H9 (cell line): Measurements from ENCODE around the gene MED25. TPM values are rescaled to one million over a fixed set of nuclear protein-coding genes. Genes with fewer than 3 reads are reported as not detected.

Source experiments
- DNase-seq: peaks from one replicate; pipeline ENCODE4 v3.0.0-alpha.2; 2017
- H2AFZ ChIP-seq: one replicate; pipeline ENCODE4 v1.6.1; 2013; ENCODE audit warnings: mild to moderate bottlenecking, low read length, control low read depth, moderate library complexity
- H2AK5ac ChIP-seq: 2 replicates; pipeline ENCODE4 v1.6.1; 2013; ENCODE audit warnings: low read length, control low read depth, mixed read lengths; ENCODE audit not compliant: insufficient read length
- H2BK120ac ChIP-seq: one replicate; pipeline ENCODE4 v1.6.1; 2013; ENCODE audit warnings: low read depth, mild to moderate bottlenecking, low read length, control low read depth, inconsistent platforms; ENCODE audit not compliant: poor library complexity, severe bottlenecking
- H2BK12ac ChIP-seq: 2 replicates; pipeline ENCODE4 v1.6.1; 2013; ENCODE audit warnings: low read length, control low read depth, mixed read lengths, low read depth; ENCODE audit not compliant: insufficient read length
- H2BK15ac ChIP-seq: 2 replicates; pipeline ENCODE4 v1.6.1; 2013; ENCODE audit warnings: low read depth, low read length, control low read depth
- H2BK20ac ChIP-seq: one replicate; pipeline ENCODE4 v1.6.1; 2013; ENCODE audit warnings: low read depth, mild to moderate bottlenecking, low read length, control low read depth, inconsistent platforms; ENCODE audit not compliant: poor library complexity, severe bottlenecking
- H2BK5ac ChIP-seq: 2 replicates; pipeline ENCODE4 v1.6.1; 2013; ENCODE audit warnings: low read length, control low read depth, mixed read lengths; ENCODE audit not compliant: insufficient read length
- H3K14ac ChIP-seq: 2 replicates; pipeline ENCODE4 v1.6.1; 2013; ENCODE audit warnings: low read length, control low read depth; ENCODE audit not compliant: insufficient read depth
- H3K18ac ChIP-seq: 2 replicates; pipeline ENCODE4 v1.6.1; 2013; ENCODE audit warnings: low read depth, mild to moderate bottlenecking, mixed read lengths, low read length, control low read depth; ENCODE audit not compliant: insufficient read length
- H3K23ac ChIP-seq: 2 replicates; pipeline ENCODE4 v1.6.1; 2013; ENCODE audit warnings: low read length, control low read depth, mixed read lengths, low read depth; ENCODE audit not compliant: insufficient read length
- H3K23me2 ChIP-seq: 2 replicates; pipeline ENCODE4 v1.6.1; 2013; ENCODE audit warnings: low read depth, mild to moderate bottlenecking, mixed read lengths, low read length, control low read depth; ENCODE audit not compliant: insufficient read length, poor library complexity, severe bottlenecking
- H3K27ac ChIP-seq: 2 replicates; pipeline ENCODE4 v1.5.1; 2013; ENCODE audit warnings: low read length, control low read depth, mixed read lengths, low read depth; ENCODE audit not compliant: insufficient read length
- H3K27me3 ChIP-seq: 2 replicates; pipeline ENCODE4 v1.6.1; 2013; ENCODE audit warnings: low read length, control low read depth, inconsistent platforms; ENCODE audit not compliant: insufficient read depth
- H3K4ac ChIP-seq: 2 replicates; pipeline ENCODE4 v1.6.1; 2013; ENCODE audit warnings: low read depth, mild to moderate bottlenecking, control low read depth, inconsistent platforms, low read length, moderate library complexity
- H3K4me1 ChIP-seq: 2 replicates; pipeline ENCODE4 v1.6.1; 2013; ENCODE audit warnings: low read length, control low read depth, inconsistent platforms; ENCODE audit not compliant: insufficient read depth
- H3K4me2 ChIP-seq: 2 replicates; pipeline ENCODE4 v1.6.1; 2013; ENCODE audit warnings: low read length, control low read depth, mixed read lengths; ENCODE audit not compliant: insufficient read length, insufficient read depth
- H3K56ac ChIP-seq: 2 replicates; pipeline ENCODE4 v1.6.1; 2013; ENCODE audit warnings: low read depth, mild to moderate bottlenecking, mixed read lengths, low read length, control low read depth; ENCODE audit not compliant: insufficient read length
- H3K79me1 ChIP-seq: 2 replicates; pipeline ENCODE4 v1.6.1; 2013; ENCODE audit warnings: low read depth, mild to moderate bottlenecking, moderate library complexity, low read length, control low read depth, inconsistent platforms; ENCODE audit not compliant: insufficient read depth, poor library complexity, severe bottlenecking
- H3K79me2 ChIP-seq: 2 replicates; pipeline ENCODE4 v1.6.1; 2013; ENCODE audit warnings: low read length, control low read depth, inconsistent platforms; ENCODE audit not compliant: insufficient read depth
- H3K9ac ChIP-seq: 2 replicates; pipeline ENCODE4 v1.6.1; 2013; ENCODE audit warnings: low read length, control low read depth, mixed read lengths; ENCODE audit not compliant: insufficient read length; ENCODE audit errors: extremely low read depth
- H3K9me3 ChIP-seq: one replicate; pipeline ENCODE4 v1.6.1; 2013; ENCODE audit warnings: low read depth, low read length, inconsistent platforms; ENCODE audit not compliant: control insufficient read depth
- H3T11ph ChIP-seq: one replicate; pipeline ENCODE4 v1.6.1; 2013; ENCODE audit warnings: mild to moderate bottlenecking, low read length, control low read depth, inconsistent platforms
- H4K20me1 ChIP-seq: one replicate; pipeline ENCODE4 v1.6.1; 2013; ENCODE audit not compliant: control insufficient read depth, insufficient read length, insufficient read depth
- H4K5ac ChIP-seq: 2 replicates; pipeline ENCODE4 v1.6.1; 2013; ENCODE audit warnings: low read depth, mild to moderate bottlenecking, mixed read lengths, low read length, control low read depth; ENCODE audit not compliant: insufficient read length
- H4K8ac ChIP-seq: replicated peaks from 2 replicates; pipeline ENCODE4 v1.6.1; 2013; ENCODE audit warnings: low read length, control low read depth, mixed read lengths, low read depth; ENCODE audit not compliant: insufficient read length
- H4K91ac ChIP-seq: 2 replicates; pipeline ENCODE4 v1.6.1; 2013; ENCODE audit warnings: low read depth, mild to moderate bottlenecking, moderate library complexity, mixed read lengths, low read length, control low read depth; ENCODE audit not compliant: insufficient read length
- H3K27ac Mint-ChIP-seq, 3 experiments: 2 replicates in 2 of 3; 3 replicates in 1 of 3; pipeline ENCODE4 v1.8.0; 2020 to 2021; ENCODE audit warnings: mixed read lengths in 3 of 3, mild to moderate bottlenecking in 1 of 3, moderate library complexity in 1 of 3
- H3K27me3 Mint-ChIP-seq: 2 replicates; pipeline ENCODE4 v1.8.0; 2021; ENCODE audit warnings: low read depth, mild to moderate bottlenecking, moderate library complexity, mixed read lengths
- H3K36me3 Mint-ChIP-seq, 3 experiments: 2 replicates in 2 of 3; 3 replicates in 1 of 3; pipeline ENCODE4 v1.8.0; 2020 to 2021; ENCODE audit warnings: low read depth in 3 of 3, mixed read lengths in 3 of 3; ENCODE audit not compliant: insufficient read depth in 1 of 3
- H3K4me1 Mint-ChIP-seq, 2 experiments: 2 replicates each; pipeline ENCODE4 v1.8.0; 2020; ENCODE audit warnings: mixed read lengths in 2 of 2
- H3K4me3 Mint-ChIP-seq, 2 experiments: 2 replicates in 1 of 2; 3 replicates in 1 of 2; pipeline ENCODE4 v1.8.0; 2020 to 2021; ENCODE audit warnings: mild to moderate bottlenecking in 2 of 2, mixed read lengths in 2 of 2, moderate library complexity in 1 of 2
- H3K9me3 Mint-ChIP-seq, 2 experiments: 2 replicates in 1 of 2; 3 replicates in 1 of 2; pipeline ENCODE4 v1.8.0; 2020; ENCODE audit warnings: mild to moderate bottlenecking in 2 of 2, mixed read lengths in 2 of 2, moderate library complexity in 1 of 2
- WGBS: extraction: QIAGEN DNeasy Blood & Tissue Kit; methylation state at CpG from one replicate; pipeline ENCODE4 v1.1.7; 2013; ENCODE audit warnings: missing lambda C conversion rate, low lambda C conversion rate, mixed read lengths; ENCODE audit not compliant: insufficient read length; ENCODE audit errors: extremely low coverage; 5-methylcytosine and 5-hydroxymethylcytosine counted together
- total RNA-seq: library from RNA; stranded (reverse); gene quantifications from 2 replicates; pipeline ENCODE4 v1.2.1, GENCODE V29; 2021
- TF ChIP-seq, protein P1 (sequence below): fragments of 200-600 bp; sonication (generic); conservative IDR thresholded peaks from 3 replicates; pipeline ENCODE4 v1.8.0; 2021; ENCODE audit warnings: antibody characterized with exemption, mild to moderate bottlenecking

The MED25 gene
- total RNA-seq, 1 experiment from 2014 or later, result 77.5 TPM

DNA sequence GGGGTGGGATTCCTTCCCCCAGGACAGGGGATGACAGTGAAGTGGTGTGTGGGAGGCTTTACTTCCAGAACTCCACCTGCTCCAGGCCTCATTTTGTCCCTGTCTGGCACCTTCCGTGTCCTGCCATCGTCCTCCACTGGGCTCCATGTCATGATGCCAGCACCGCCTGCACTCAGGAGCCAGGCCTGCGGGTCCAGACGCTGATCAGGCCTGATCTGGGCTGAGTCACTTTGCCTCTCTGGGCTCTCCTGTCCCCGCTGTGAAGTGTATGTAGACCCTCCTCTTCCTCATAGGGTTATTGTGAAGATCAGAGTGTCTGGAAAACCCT, 14.6 kb upstream of the MED25 start:
- Histone ChIP-seq H4K91ac (no peak overlapping the region), H2BK5ac (no peak overlapping the region), H3T11ph (no peak overlapping the region), H4K5ac (no peak overlapping the region), H3K23me2 (peaks cover 3% of the 10 kb centered on the region), H3K79me2 (no peaks in the 10 kb centered on the region), H2BK15ac (no peak overlapping the region), H3K4me2 (no peak overlapping the region), H3K27me3 (no peaks in the 10 kb centered on the region), H3K9ac (no peak overlapping the region), H2BK12ac (no peak overlapping the region), H3K18ac (no peak overlapping the region), H3K56ac (no peak overlapping the region), H4K20me1 (peaks cover 2% of the 10 kb centered on the region), H3K79me1 (no peaks in the 10 kb centered on the region), H3K23ac (no peak overlapping the region), H3K9me3 (no peaks in the 10 kb centered on the region), H3K4ac (no peak overlapping the region), H3K27ac (no peak overlapping the region), H2BK120ac (no peak overlapping the region), H2AK5ac (no peak overlapping the region), H3K14ac (no peak overlapping the region), H2AFZ (no peak overlapping the region), H3K4me1 (no peaks in the 10 kb centered on the region), H2BK20ac (no peak overlapping the region), H4K8ac (no peak overlapping the region)
- Mint-ChIP-seq H3K4me1 (peaks cover 7 to 34% of the 10 kb centered on the region in 2 experiments), H3K27ac (peak overlapping the region; percentile 22 to 90 (median 53); a peak in 3 of 7 replicates), H3K4me3 (peak overlapping the region in 1 of 2 experiments; percentile 34; a peak in 2 of 5 replicates), H3K9me3 (no peaks in the 10 kb centered on the region; a peak in 1 of 5 replicates), H3K27me3 (no peaks in the 10 kb centered on the region), H3K36me3 (peaks cover 22 to 56% (median 52%) of the 10 kb centered on the region in 3 experiments; a peak in 6 of 7 replicates)
- no CpG with 5 or more reads among the region's 6 CpGs for WGBS
- TF ChIP-seq, protein P1, sequence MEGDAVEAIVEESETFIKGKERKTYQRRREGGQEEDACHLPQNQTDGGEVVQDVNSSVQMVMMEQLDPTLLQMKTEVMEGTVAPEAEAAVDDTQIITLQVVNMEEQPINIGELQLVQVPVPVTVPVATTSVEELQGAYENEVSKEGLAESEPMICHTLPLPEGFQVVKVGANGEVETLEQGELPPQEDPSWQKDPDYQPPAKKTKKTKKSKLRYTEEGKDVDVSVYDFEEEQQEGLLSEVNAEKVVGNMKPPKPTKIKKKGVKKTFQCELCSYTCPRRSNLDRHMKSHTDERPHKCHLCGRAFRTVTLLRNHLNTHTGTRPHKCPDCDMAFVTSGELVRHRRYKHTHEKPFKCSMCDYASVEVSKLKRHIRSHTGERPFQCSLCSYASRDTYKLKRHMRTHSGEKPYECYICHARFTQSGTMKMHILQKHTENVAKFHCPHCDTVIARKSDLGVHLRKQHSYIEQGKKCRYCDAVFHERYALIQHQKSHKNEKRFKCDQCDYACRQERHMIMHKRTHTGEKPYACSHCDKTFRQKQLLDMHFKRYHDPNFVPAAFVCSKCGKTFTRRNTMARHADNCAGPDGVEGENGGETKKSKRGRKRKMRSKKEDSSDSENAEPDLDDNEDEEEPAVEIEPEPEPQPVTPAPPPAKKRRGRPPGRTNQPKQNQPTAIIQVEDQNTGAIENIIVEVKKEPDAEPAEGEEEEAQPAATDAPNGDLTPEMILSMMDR, result no peak
- no peak for DNase-seq
